Measurements from ENCODE around the gene POTEF.
"Not testable (repeated sequence)": the region's sequence is repeated elsewhere in the genome, so short reads cannot be mapped to it uniquely, and the experiment has no call there.

The POTEF gene

DNA sequence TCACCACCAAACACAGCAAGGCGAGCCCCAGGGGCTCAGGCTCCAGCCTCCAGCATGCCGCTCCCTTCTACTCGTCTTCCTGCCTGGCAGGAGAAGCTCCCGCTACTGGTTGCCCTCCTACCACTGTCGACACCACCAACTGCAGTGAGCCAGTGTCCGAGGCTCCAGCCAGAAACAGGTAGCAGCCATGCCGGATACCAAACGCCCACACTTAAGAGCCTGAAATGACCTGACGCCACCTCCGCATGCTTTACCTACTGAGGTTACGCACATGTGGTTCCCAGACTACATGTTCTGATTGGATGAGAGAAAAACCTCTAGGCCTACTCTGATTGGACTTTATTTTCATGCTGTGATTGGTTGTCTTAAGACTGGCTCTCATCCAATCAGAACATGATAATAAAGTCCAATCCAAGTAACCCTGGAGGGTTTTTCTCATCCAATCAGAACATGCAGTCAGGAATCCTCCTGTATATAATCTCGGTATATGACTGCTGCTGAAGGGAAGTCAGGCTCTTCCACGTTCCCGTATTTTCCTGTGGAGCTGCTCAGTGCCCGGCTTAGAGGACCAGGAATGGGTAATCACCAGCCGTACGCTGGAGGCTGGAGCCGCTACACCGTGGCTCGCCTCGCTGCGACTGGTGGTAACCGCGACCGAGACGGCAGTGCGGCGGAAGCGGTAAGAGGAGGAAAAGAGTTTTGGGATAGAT lies at the start of gene POTEF:
Gene POTEF (minus strand): TSS at position 103 of the 710 bp plus-strand sequence. CDS start 8,707 bp downstream, outside the sequence.
- not testable (repeated sequence) for DNase-seq, H3K4me3 Mint-ChIP-seq, H3K9me3 Mint-ChIP-seq, ATAC-seq, H3K27ac Mint-ChIP-seq, H3K4me1 Mint-ChIP-seq, H3K27me3 Mint-ChIP-seq

DNA sequence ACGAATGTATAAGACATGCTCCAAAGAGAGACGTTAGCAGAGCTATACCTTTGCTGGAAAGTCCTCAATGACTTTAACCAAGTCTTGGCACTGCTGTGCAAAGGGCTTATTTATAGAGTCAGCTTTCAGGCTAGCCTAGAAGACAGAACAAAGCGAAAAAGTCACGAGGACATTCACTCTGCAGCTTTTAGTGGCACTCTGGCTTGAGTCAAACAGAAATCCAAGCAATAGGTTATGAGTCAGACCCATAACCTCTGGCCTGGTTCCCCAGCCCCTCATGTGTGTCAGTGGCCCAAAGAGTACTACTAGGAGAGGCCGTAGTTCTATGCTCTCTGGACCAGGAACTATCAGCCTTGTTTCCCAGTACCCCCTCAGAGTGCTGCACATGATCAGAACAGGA lies 45.8 kb upstream of the POTEF start:
- DNase-seq, H3K27ac Mint-ChIP-seq, H3K27me3 Mint-ChIP-seq, H3K9me3 Mint-ChIP-seq, H3K4me3 Mint-ChIP-seq: not testable (repeated sequence)
- H3K4me1 Mint-ChIP-seq = peaks cover 14% of the 10 kb centered on the region
- peak; percentile 58 for ATAC-seq

DNA sequence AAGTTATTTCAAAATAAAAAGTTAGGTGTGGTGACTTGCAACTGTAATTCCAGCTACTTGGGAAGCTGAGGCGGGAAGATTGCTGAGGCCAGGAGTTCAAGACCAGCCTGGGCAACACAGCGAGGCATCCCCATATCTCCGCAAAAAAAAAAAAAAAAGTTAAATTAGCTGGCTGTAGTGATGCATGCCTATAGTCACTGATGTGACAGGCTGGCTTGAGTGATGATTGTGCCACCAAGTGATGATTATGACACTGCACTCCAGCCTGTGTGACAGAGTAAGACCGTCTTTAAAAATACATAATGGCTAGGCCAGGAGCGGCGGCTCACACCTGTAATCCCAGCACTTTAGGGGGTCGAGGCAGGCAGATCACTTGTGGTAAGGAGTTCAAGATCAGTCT lies 40.9 kb upstream of the POTEF start:
- peaks cover 7% of the 10 kb centered on the region for H3K4me1 Mint-ChIP-seq
- DNase-seq = no peak
- ATAC-seq = no peak
- no peak overlapping the region for H3K4me3 Mint-ChIP-seq
- H3K9me3 Mint-ChIP-seq = no peaks in the 10 kb centered on the region
- no peaks in the 10 kb centered on the region for H3K27me3 Mint-ChIP-seq
- peak overlapping the region in 1 of 2 donors; percentile 69 for H3K27ac Mint-ChIP-seq

DNA sequence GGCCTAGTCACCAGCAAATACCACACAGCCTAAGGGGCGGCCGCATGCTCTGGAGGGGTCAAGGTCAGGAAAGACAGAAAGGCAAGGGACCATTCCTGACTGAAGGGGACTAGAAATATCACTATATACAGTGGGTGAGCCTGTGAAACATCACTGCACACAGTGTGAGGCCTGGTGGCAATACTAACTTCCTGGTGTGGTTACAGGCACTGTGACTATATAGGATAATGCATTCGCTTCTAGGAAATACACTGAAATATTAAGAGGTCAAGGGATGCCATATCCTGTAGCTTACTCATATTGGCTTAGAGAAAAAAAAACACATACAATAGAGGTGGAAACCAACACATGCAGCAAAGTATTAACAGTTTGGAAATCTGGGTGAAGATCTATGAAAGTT lies 40.1 kb upstream of the POTEF start:
- not testable (repeated sequence) for DNase-seq, H3K4me3 Mint-ChIP-seq, H3K4me1 Mint-ChIP-seq, H3K9me3 Mint-ChIP-seq, H3K27me3 Mint-ChIP-seq
- ATAC-seq = peak; percentile 97
- H3K27ac Mint-ChIP-seq = peak overlapping the region in 1 of 2 donors; percentile 93

DNA sequence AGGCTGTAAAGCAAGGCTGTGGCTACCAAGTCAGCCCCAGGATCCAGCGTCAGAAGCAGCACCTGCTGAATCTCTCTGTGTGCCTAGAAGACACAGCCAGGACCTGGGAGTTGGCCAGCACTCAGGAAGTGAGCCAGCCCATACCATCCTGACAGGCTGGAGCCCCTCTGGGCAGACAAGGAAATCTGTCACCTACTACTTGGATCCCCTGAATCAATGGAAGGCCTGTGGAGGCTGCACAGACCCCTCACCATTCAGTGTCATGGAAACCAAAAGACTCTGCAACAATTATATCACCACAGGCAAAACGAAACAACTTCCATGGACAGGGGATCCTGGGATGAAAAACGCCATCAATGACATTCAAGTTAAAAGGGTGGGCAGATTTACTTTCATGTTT lies 37.6 kb upstream of the POTEF start:
- H3K27ac Mint-ChIP-seq = peak overlapping the region in 1 of 2 donors; percentile 67
- H3K27me3 Mint-ChIP-seq, H3K4me1 Mint-ChIP-seq, H3K4me3 Mint-ChIP-seq, DNase-seq, H3K9me3 Mint-ChIP-seq, ATAC-seq: not testable (repeated sequence)

DNA sequence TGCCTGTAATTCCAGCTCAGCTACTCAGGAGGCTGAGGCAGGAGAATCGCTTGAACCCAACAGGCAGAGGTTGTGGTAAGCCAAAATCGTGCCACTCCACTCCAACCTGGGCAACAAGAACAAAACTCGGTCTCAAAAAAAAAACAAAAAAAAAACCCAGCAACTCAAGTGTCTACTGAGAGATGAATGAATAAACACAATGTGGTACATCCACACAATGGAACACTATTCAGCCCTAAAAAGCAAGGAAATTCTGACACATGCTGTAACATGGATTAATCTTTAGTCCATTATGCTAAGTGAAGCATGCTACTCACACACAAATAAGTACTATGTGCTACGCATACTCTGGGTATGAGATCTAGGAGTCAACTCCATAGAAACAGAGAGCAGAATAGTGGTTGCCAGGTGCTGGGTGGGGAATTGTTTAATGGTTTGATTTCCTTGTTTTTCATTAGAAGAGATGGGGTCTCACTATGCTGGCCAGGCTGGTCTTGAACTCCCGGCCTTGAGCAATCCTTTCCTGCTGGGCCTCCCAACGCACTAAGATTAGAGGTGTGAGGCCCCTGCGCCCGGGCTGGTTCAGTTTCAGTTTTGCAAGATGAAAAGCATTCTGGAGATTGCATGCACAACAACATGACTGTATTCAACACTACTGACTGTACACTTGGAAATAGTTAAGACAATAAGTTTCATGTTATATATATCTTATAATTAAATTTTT lies 36.4 kb upstream of the POTEF start:
- H3K4me3 Mint-ChIP-seq = no peak overlapping the region
- H3K9me3 Mint-ChIP-seq = no peaks in the 10 kb centered on the region
- no peak overlapping the region for H3K27ac Mint-ChIP-seq
- peaks cover 7% of the 10 kb centered on the region for H3K4me1 Mint-ChIP-seq
- no peak for ATAC-seq
- no peaks in the 10 kb centered on the region for H3K27me3 Mint-ChIP-seq
- DNase-seq = no peak

DNA sequence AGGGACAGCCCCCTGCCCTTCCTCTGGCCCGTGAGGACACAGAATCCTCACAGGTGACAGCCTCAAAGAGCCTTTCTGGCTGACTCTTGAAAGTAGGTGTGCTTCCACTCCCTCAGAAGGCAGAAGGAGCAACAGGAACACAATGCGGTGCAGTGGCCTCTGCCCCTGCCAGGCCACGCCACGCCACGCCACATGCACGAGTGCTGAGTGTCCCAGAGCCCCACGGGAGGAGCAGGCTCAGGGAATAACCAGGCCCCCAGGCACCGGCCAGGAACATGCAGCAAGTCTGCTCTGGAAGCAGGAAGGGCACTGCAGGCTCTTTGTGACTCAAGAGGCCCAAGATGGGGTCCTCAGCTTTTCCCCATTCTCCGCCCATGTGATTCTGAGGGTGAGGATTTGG lies 33.9 kb upstream of the POTEF start:
- no peak for ATAC-seq
- peak overlapping the region in 1 of 2 donors; percentile 19 for H3K27ac Mint-ChIP-seq

DNA sequence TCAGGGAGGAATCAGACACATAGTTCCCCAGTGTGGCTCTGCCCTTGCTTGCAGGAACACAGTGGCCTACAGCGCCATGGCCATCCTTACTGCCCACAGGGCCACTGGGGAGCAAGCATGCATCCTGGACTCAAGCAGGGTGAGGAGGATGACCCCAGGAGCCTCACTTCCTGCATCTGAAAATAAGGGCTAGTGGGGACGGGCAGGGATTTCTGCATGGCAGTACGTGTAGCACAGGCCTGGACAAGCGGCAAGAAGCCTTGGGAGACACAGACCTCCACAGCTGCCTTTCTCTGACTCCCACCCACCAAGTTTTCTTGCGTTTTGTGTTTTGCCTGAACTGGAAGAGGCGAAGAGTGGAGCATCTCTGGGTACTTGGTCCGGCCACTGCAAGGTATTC lies 33.5 kb upstream of the POTEF start:
- not testable (repeated sequence) for H3K27ac Mint-ChIP-seq, H3K9me3 Mint-ChIP-seq, H3K4me3 Mint-ChIP-seq, H3K27me3 Mint-ChIP-seq, ATAC-seq, DNase-seq
- H3K4me1 Mint-ChIP-seq = peaks cover 12% of the 10 kb centered on the region

More for the DNA sequence above, 33.9 kb upstream of the POTEF start:
- no peak for DNase-seq
- Mint-ChIP-seq H3K4me3 (no peak overlapping the region), H3K27me3 (no peaks in the 10 kb centered on the region), H3K4me1 (peaks cover 7% of the 10 kb centered on the region), H3K9me3 (no peaks in the 10 kb centered on the region)

DNA sequence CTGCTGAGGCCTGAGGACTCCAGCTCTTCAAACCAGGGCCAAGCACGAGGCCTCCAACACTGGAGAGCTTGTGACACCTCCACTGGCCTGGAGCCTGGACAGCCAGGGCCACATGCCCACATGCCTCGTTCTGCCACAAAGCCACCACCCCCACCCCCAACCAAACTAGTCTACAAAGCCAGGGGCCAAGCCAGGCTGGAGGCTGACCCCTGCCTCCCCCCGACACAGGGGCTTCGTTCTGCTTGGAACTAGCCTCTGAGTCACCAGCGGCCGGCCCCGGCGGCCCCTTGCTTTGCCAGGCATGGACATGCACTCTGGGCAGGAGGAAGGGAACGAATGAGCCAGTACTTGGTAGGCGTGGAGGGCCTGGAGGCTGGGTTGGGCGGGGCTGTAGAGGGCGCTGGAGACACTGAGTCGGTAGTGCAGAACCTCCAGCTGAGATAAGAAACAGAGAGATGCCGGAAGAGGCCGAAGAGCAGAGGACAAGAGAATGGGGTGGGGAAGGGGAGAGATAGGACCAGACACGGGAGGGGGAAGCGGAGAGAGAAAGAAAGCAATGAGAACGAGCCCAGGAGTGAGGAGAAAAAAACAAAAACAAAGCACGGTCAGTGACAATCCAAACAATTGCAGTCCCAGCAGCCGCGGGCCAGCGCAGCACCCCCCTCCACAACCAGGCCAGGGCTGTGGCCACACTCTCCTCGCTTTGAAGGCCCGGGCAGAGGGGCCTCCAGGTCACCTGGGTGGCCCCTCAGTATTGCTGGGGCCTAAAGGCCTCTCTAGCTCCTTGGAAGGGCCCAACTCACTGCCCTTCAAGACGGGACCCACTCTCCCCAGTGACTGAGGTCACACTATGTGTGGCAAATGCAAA lies 32.0 kb upstream of the POTEF start:
- not testable (repeated sequence) for H3K27me3 Mint-ChIP-seq, H3K4me3 Mint-ChIP-seq, H3K9me3 Mint-ChIP-seq, ATAC-seq, DNase-seq
- peak overlapping the region; percentile 19 to 92 for H3K27ac Mint-ChIP-seq
- peaks cover 18% of the 10 kb centered on the region for H3K4me1 Mint-ChIP-seq

DNA sequence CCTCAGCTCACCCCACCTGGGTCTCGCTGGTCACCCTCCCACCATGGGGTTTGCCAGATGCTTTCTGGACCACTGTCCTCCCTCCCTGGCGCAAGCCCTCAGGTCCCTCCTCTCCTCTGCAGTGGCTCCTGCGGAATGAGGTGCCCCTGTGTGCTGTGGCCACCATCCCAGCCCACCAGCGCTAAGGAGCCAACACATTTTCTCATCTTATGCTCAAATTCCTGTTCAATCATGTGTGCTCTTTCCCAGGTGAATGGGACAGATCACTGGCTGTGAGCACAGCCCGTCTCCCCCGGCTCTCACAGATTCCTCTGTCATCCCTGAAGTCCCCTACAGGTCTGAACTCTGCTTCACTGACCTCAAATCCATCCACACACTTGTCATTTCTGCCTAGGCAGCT lies 31.1 kb upstream of the POTEF start:
- ATAC-seq (no peak), DNase-seq (no peak)
- Mint-ChIP-seq H3K4me1 (peaks cover 18% of the 10 kb centered on the region), H3K4me3 (no peak overlapping the region), H3K27me3 (no peaks in the 10 kb centered on the region), H3K9me3 (no peaks in the 10 kb centered on the region), H3K27ac (no peak overlapping the region)

DNA sequence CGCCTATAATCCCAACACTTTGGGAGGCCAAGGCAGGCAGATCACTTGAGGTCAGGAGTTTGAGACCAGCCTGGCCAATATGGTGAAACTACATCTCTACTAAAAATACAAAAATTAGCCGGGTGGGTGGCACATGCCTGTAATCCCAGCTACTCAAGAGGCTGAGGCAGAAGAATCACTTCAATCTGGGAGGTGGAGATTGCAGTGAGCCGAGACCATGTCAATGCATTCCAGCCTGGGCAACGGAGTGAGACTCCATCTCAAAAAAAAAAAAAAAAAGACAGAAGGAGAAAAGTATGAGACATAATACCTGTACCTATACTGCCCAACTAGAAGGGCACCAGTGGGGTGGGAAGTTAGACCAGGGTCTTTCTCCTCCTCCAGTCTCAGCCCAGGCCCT lies 30.4 kb upstream of the POTEF start:
- not testable (repeated sequence) for ATAC-seq, DNase-seq, H3K27ac Mint-ChIP-seq, H3K4me3 Mint-ChIP-seq, H3K9me3 Mint-ChIP-seq, H3K27me3 Mint-ChIP-seq
- H3K4me1 Mint-ChIP-seq = peaks cover 18% of the 10 kb centered on the region

DNA sequence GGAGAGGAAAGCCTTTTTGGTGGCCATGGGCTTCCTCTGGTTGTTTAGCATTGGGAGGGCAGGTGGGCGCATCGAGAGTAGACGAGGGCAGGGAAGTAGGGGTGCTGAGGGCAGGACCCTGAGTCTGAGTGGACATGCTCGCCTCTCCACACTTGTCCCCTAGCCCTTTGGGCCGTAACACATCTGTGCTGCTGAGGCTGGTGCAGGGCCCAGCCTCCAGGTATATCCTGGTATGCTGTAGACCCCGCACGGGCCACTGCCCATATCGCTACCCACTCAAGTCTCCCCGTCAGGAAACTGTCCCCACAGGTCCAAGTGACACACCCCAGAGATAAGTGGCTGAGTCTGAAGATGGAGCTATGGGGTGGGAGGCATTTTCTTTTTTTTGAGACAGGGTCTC lies 29.6 kb upstream of the POTEF start:
- no peaks in the 10 kb centered on the region for H3K27me3 Mint-ChIP-seq
- H3K27ac Mint-ChIP-seq = peak overlapping the region; percentile 42 to 69
- H3K9me3 Mint-ChIP-seq = no peaks in the 10 kb centered on the region
- DNase-seq = no peak
- peaks cover 18% of the 10 kb centered on the region for H3K4me1 Mint-ChIP-seq
- no peak overlapping the region for H3K4me3 Mint-ChIP-seq
- ATAC-seq = no peak

DNA sequence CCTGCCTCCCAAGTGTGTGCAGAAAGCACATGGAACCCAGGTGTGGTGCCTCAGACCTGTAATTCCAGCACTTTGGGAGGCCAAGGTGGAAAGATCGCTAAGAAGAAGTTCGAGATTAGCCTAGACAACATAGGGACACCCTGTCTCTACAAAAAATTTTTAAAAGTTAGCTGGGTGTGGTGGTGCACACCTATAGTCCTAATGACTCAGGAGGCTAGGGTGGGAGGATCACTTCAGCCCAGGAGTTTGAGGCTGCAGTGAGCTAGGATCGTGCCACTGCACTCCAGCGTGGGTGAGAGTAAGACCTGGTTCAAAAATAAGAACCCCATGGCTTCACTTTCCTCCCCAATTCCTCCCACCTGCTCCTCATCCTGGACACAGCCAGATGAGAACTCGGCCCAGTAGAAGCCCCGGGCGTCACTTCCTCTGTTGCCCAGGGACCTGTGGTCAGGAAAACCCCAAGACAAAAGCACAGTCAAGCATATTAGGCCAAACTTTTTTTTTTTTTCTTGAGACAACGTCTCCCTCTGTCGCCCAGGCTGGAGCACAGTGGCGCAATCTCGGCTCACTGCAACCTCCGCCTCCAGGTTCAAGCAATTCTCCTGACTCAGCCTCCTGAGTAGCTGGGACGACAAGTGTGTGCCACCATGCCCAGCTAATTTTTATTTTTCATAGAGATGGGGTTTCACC lies 28.9 kb upstream of the POTEF start:
- ATAC-seq, H3K4me3 Mint-ChIP-seq, H3K9me3 Mint-ChIP-seq, H3K27me3 Mint-ChIP-seq, DNase-seq: not testable (repeated sequence)
- peaks cover 18% of the 10 kb centered on the region for H3K4me1 Mint-ChIP-seq
- H3K27ac Mint-ChIP-seq = peak overlapping the region; percentile 42 to 69

DNA sequence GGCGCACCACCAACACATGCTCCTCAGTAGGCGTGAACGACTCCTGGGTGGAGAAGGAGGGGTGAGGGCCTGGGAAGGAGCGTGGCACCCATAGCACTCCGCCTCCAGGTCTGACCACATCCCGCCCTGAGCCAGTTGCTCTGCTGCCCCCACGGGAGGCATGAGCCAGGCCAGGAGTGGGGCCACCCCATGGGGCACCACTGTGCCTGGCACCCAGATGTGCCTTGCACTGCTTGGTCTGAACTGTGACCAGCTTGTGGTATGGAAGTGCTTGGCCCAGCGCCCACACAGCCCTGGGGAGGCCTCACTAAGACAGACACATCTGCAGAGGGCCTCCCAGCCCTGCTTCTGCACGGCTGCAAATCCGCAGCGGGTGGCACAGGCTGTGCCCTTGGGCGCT lies 28.3 kb upstream of the POTEF start:
- peak; percentile 10 for ATAC-seq

DNA sequence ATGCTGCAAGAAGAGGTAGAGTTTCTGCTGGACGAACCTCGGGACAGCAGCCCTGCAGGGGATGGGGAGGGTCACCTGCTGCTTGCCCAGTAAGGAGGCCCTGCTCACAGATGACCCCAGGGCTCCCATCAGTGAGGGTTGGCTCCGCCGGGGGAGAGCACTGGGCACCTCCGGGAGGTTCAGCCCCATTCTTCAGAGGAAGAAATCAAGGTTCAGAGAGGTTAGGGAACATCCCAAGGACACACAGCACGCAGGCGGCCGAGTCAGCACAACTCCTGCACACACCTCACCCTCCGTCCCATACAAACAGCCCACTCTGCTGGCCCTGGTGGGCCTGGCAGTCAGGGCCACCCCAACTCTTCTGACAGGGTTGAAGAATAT lies 27.6 kb upstream of the POTEF start:
- Mint-ChIP-seq H3K27me3 (no peaks in the 10 kb centered on the region), H3K9me3 (no peaks in the 10 kb centered on the region), H3K27ac (peak overlapping the region in 1 of 2 donors; percentile 82), H3K4me3 (no peak overlapping the region), H3K4me1 (peaks cover 18% of the 10 kb centered on the region)
- ATAC-seq = no peak
- no peak for DNase-seq

More for the DNA sequence above, 28.3 kb upstream of the POTEF start:
- DNase-seq, H3K9me3 Mint-ChIP-seq, H3K27ac Mint-ChIP-seq, H3K27me3 Mint-ChIP-seq, H3K4me3 Mint-ChIP-seq: not testable (repeated sequence)
- H3K4me1 Mint-ChIP-seq = peaks cover 18% of the 10 kb centered on the region

Measured in stimulated activated naive CD8-positive, alpha-beta T cell treated with anti-CD3 and anti-CD28 coated beads, Interleukin-15, amount 100 ng/mL, for 72 hours (primary cell).